Gastroesophageal sphincter (tissue), 3 donors: ENCODE results near the gene LDLRAD2.

Experiments
- EP300 ChIP-seq: sonication (generic); formaldehyde crosslinking; IDR thresholded peaks from one replicate; pipeline ENCODE4 v1.6.1; 2017; ENCODE audit warnings: antibody characterized with exemption, mild to moderate bottlenecking
- POLR2A ChIP-seq, 2 donors: fragments of 450-650 bp; IDR thresholded peaks; one replicate each; pipeline ENCODE4 v1.6.1; 2017; ENCODE audit warnings: antibody characterized with exemption in 2 of 2, mild to moderate bottlenecking in 2 of 2, moderate library complexity in 1 of 2
- POLR2AphosphoS5 ChIP-seq: sonication (generic); formaldehyde crosslinking; IDR thresholded peaks from one replicate; pipeline ENCODE4 v1.6.1; 2017; ENCODE audit warnings: antibody characterized with exemption
- TF ChIP-seq, protein P1 (sequence below), 4 experiments: fragments of 200-600 bp in 2 of 4; fragments of 450-650 bp in 2 of 4; sonication (generic) in 1 of 4; IDR thresholded peaks; one replicate each; pipeline ENCODE4 v1.5.1; 2017 to 2019; ENCODE audit warnings: antibody characterized with exemption in 4 of 4, mild to moderate bottlenecking in 2 of 4, moderate library complexity in 2 of 4

DNA sequence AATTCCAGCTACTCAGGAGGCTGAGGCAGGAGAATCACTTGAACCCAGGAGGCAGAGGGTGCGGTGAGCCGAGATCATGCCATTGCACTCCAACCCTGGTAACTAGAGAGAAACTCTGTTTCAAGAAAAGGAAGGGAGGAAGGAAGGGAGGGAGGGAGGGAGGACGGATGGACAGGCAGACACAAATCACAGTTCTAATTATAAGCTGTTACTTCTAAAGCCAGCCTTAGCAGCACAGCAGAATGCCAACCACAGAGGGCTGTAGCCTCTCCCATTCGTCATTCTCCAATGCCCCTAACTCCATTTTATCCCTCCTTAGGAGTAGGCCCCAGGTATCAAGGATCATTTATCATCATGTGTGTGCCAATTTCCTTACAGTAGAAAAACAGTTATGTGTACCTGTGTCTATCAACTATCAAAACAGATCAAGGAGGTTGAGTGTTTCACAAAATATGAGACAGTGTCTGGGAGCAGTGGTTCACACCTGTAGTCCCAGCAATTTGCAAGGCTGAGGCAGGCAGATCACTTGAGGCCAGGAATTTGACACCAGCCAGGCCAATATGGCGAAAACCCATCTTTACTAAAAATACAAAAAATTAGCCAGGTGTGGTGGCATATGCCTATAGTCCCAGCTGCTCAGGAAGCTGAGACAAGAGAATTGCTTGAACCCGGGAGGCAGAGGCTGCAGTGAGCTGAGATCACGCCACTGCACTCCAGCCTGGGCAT lies 48.2 kb upstream of the LDLRAD2 start:
- TF ChIP-seq POLR2AphosphoS5 (no peak), POLR2A (IDR thresholded peaks at IDR 0.05) (no peak), EP300 (no peak)
- TF ChIP-seq, protein P1, sequence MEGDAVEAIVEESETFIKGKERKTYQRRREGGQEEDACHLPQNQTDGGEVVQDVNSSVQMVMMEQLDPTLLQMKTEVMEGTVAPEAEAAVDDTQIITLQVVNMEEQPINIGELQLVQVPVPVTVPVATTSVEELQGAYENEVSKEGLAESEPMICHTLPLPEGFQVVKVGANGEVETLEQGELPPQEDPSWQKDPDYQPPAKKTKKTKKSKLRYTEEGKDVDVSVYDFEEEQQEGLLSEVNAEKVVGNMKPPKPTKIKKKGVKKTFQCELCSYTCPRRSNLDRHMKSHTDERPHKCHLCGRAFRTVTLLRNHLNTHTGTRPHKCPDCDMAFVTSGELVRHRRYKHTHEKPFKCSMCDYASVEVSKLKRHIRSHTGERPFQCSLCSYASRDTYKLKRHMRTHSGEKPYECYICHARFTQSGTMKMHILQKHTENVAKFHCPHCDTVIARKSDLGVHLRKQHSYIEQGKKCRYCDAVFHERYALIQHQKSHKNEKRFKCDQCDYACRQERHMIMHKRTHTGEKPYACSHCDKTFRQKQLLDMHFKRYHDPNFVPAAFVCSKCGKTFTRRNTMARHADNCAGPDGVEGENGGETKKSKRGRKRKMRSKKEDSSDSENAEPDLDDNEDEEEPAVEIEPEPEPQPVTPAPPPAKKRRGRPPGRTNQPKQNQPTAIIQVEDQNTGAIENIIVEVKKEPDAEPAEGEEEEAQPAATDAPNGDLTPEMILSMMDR (IDR thresholded peaks at IDR 0.05) = no peak
